Measurements from ENCODE around the gene ALPK1.
"Not testable (repeated sequence)": the region's sequence is repeated elsewhere in the genome, so short reads cannot be mapped to it uniquely, and the experiment has no call there.

DNA sequence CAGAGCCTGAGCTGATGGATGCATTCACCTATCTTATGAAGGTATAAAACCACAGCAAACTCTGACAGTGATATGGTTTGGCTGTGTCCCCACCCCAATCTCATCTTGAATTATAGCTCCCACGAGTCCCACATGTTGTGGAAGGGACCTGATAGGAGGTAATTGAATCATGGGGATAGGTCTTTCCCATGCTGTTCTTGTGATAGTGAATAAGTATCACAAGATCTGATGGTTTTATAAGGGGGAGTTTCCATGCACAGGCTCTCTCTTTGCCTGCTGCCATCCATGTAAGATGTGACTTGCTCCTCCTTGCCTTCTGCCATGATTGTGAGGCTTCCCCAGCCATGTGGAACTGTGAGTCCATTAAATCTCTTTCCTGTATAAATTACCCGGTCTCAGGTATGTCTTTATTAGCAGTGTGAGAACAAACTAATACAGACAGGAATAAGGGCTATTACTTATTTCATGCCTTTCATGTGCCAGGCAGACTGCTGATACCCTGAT is 15.2 kb upstream of the ALPK1 start:
- TF ChIP-seq, protein P1, sequence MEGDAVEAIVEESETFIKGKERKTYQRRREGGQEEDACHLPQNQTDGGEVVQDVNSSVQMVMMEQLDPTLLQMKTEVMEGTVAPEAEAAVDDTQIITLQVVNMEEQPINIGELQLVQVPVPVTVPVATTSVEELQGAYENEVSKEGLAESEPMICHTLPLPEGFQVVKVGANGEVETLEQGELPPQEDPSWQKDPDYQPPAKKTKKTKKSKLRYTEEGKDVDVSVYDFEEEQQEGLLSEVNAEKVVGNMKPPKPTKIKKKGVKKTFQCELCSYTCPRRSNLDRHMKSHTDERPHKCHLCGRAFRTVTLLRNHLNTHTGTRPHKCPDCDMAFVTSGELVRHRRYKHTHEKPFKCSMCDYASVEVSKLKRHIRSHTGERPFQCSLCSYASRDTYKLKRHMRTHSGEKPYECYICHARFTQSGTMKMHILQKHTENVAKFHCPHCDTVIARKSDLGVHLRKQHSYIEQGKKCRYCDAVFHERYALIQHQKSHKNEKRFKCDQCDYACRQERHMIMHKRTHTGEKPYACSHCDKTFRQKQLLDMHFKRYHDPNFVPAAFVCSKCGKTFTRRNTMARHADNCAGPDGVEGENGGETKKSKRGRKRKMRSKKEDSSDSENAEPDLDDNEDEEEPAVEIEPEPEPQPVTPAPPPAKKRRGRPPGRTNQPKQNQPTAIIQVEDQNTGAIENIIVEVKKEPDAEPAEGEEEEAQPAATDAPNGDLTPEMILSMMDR (conservative IDR thresholded peaks at IDR 0.05; ENCODE audit: low read depth in 2 of 2) = not testable (repeated sequence)
- not testable (repeated sequence) for TF ChIP-seq JUNB (IDR thresholded peaks at IDR 0.05; ENCODE audit: unreplicated experiment); POLR2AphosphoS5 (IDR thresholded peaks at IDR 0.05; ENCODE audit: low read depth); EZH2 (IDR thresholded peaks at IDR 0.05; ENCODE audit: low read depth, unreplicated experiment)
- TF ChIP-seq, protein P2, sequence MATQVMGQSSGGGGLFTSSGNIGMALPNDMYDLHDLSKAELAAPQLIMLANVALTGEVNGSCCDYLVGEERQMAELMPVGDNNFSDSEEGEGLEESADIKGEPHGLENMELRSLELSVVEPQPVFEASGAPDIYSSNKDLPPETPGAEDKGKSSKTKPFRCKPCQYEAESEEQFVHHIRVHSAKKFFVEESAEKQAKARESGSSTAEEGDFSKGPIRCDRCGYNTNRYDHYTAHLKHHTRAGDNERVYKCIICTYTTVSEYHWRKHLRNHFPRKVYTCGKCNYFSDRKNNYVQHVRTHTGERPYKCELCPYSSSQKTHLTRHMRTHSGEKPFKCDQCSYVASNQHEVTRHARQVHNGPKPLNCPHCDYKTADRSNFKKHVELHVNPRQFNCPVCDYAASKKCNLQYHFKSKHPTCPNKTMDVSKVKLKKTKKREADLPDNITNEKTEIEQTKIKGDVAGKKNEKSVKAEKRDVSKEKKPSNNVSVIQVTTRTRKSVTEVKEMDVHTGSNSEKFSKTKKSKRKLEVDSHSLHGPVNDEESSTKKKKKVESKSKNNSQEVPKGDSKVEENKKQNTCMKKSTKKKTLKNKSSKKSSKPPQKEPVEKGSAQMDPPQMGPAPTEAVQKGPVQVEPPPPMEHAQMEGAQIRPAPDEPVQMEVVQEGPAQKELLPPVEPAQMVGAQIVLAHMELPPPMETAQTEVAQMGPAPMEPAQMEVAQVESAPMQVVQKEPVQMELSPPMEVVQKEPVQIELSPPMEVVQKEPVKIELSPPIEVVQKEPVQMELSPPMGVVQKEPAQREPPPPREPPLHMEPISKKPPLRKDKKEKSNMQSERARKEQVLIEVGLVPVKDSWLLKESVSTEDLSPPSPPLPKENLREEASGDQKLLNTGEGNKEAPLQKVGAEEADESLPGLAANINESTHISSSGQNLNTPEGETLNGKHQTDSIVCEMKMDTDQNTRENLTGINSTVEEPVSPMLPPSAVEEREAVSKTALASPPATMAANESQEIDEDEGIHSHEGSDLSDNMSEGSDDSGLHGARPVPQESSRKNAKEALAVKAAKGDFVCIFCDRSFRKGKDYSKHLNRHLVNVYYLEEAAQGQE (IDR thresholded peaks at IDR 0.05; ENCODE audit: unreplicated experiment) = not testable (repeated sequence)

Data from GM23338 (cell line).